ENCODE results near the gene HBEGF. TPM values are rescaled to one million over a fixed set of nuclear protein-coding genes. Genes with fewer than 3 reads are reported as not detected.

Gene HBEGF
- total RNA-seq, 1 experiment from 2014 or later: 2.4 TPM

DNA sequence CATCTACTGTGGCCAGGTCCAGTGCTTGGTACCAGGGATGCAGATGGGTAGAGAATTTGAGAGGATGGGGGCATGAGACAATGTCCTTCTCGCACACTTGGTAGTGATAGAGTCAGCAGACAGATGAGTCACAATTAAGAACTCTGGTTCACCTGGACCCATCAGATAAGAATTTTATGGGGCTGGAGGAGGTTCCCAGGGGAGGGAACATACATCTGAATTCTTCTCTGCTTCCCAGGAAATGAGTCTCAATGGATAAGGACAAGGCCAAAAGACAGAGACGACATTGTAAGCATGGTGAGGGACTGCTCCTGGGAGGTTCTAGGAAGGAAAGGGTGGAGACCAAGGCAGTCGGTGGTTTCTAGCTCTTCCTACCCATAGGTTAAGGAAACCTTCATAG is 18.9 kb upstream of the HBEGF start:
- TF ChIP-seq, protein P1, sequence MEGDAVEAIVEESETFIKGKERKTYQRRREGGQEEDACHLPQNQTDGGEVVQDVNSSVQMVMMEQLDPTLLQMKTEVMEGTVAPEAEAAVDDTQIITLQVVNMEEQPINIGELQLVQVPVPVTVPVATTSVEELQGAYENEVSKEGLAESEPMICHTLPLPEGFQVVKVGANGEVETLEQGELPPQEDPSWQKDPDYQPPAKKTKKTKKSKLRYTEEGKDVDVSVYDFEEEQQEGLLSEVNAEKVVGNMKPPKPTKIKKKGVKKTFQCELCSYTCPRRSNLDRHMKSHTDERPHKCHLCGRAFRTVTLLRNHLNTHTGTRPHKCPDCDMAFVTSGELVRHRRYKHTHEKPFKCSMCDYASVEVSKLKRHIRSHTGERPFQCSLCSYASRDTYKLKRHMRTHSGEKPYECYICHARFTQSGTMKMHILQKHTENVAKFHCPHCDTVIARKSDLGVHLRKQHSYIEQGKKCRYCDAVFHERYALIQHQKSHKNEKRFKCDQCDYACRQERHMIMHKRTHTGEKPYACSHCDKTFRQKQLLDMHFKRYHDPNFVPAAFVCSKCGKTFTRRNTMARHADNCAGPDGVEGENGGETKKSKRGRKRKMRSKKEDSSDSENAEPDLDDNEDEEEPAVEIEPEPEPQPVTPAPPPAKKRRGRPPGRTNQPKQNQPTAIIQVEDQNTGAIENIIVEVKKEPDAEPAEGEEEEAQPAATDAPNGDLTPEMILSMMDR (conservative IDR thresholded peaks at IDR 0.05): no peak
- H3K4me1 ChIP-seq (ENCODE audit: insufficient read depth, low read length): no peaks in the 10 kb centered on the region; the same call in 1 of the 2 replicates
- H2BK120ac ChIP-seq (ENCODE audit: low read depth, low read length, poor library complexity, severe bottlenecking): no peak overlapping the region
- peaks cover 4% of the 10 kb centered on the region for H3K23me2 ChIP-seq (ENCODE audit: insufficient read length, low read depth, low read length, poor library complexity, severe bottlenecking)
- no peaks in the 10 kb centered on the region for H3K79me2 ChIP-seq (ENCODE audit: insufficient read depth, low read length)
- Mint-ChIP-seq H3K27me3 (ENCODE audit: low read depth) (peaks cover 10% of the 10 kb centered on the region), H3K36me3 (ENCODE audit: insufficient read depth in 1 of 3, low read depth in 3 of 3) (no peaks in the 10 kb centered on the region), H3K4me3 (no peak overlapping the region), H3K9me3 (no peaks in the 10 kb centered on the region), H3K4me1 (peaks cover 7 to 14% of the 10 kb centered on the region in 2 experiments), H3K27ac (no peak overlapping the region)
- H3K18ac ChIP-seq (ENCODE audit: insufficient read length, low read depth, low read length): no peak overlapping the region
- no peak overlapping the region for H3K9ac ChIP-seq (ENCODE audit: extremely low read depth, insufficient read length, low read length)
- no peak overlapping the region for H4K8ac ChIP-seq (replicated peaks; ENCODE audit: insufficient read length, low read depth, low read length)
- H2BK15ac ChIP-seq (ENCODE audit: low read depth, low read length): no peak overlapping the region
- no peak overlapping the region for H2BK12ac ChIP-seq (ENCODE audit: insufficient read length, low read depth, low read length)
- H3K4me2 ChIP-seq (ENCODE audit: insufficient read depth, insufficient read length, low read length): no peak overlapping the region
- H3K79me1 ChIP-seq (ENCODE audit: insufficient read depth, low read depth, low read length, poor library complexity, severe bottlenecking): no peaks in the 10 kb centered on the region
- no peak overlapping the region for H2AFZ ChIP-seq (ENCODE audit: low read length)
- no peak overlapping the region for H2BK5ac ChIP-seq (ENCODE audit: insufficient read length, low read length)
- DNase-seq: no peak
- no peak overlapping the region for H3K4ac ChIP-seq (ENCODE audit: low read depth, low read length)
- no peak overlapping the region for H4K5ac ChIP-seq (ENCODE audit: insufficient read length, low read depth, low read length)
- H3K27me3 ChIP-seq (ENCODE audit: insufficient read depth, low read length): no peaks in the 10 kb centered on the region
- no peak overlapping the region for H3K14ac ChIP-seq (ENCODE audit: insufficient read depth, low read length)
- no peak overlapping the region for H3T11ph ChIP-seq (ENCODE audit: low read length)
- no peak overlapping the region for H3K23ac ChIP-seq (ENCODE audit: insufficient read length, low read depth, low read length)
- H3K9me3 ChIP-seq (ENCODE audit: control insufficient read depth, low read depth, low read length): no peaks in the 10 kb centered on the region
- no peak overlapping the region for H3K56ac ChIP-seq (ENCODE audit: insufficient read length, low read depth, low read length)
- no peaks in the 10 kb centered on the region for H4K20me1 ChIP-seq (ENCODE audit: control insufficient read depth, insufficient read depth, insufficient read length)
- WGBS (ENCODE audit: extremely low coverage, insufficient read length, low lambda C conversion rate): no CpG with 5 or more reads among the region's 3 CpGs
- H3K27ac ChIP-seq (ENCODE audit: insufficient read length, low read depth, low read length): no peak overlapping the region
- no peak overlapping the region for H4K91ac ChIP-seq (ENCODE audit: insufficient read length, low read depth, low read length)
- no peak overlapping the region for H2BK20ac ChIP-seq (ENCODE audit: low read depth, low read length, poor library complexity, severe bottlenecking)
- H2AK5ac ChIP-seq (ENCODE audit: insufficient read length, low read length): no peak overlapping the region

Data from H9 (cell line).